ENCODE results near the gene TBC1D2B.
"Not testable (repeated sequence)": the region's sequence is repeated elsewhere in the genome, so short reads cannot be mapped to it uniquely, and the experiment has no call there.

TBC1D2B gene

GRCh38 chr15:77988347-77989295 lies 88.9 kb downstream of the TBC1D2B start:
- no peak for DNase-seq (ENCODE audit: low spot score)

- DNase-seq (ENCODE audit: low spot score), result not testable (repeated sequence)
These were observed 89.8 kb downstream of the TBC1D2B start for GRCh38 chr15:77987765-77988136.

GRCh38 chr15:77986891-77987764 lies 90.4 kb downstream of the TBC1D2B start:
- DNase-seq (ENCODE audit: low spot score), result no peak

- DNase-seq (ENCODE audit: low spot score), result no peak
These were observed 91.5 kb downstream of the TBC1D2B start for GRCh38 chr15:77985931-77986480.

GRCh38 chr15:77985031-77985930 lies 92.2 kb downstream of the TBC1D2B start:
- DNase-seq (ENCODE audit: low spot score), result no peak

GRCh38 chr15:77984446-77984861 lies 93.1 kb downstream of the TBC1D2B start:
- DNase-seq (ENCODE audit: low spot score), result no peak

GRCh38 chr15:77983708-77984445 lies 93.6 kb downstream of the TBC1D2B start:
- DNase-seq (ENCODE audit: low spot score), result no peak

- DNase-seq (ENCODE audit: low spot score), result no peak
These were observed 94.3 kb downstream of the TBC1D2B start for GRCh38 chr15:77983091-77983707.

GRCh38 chr15:77982127-77982490 lies 95.4 kb downstream of the TBC1D2B start:
- DNase-seq (ENCODE audit: low spot score), result no peak

GRCh38 chr15:77981281-77982126 lies 96.0 kb downstream of the TBC1D2B start:
- DNase-seq (ENCODE audit: low spot score), result no peak

- DNase-seq (ENCODE audit: low spot score), result not testable (repeated sequence)
These were observed 96.8 kb downstream of the TBC1D2B start for GRCh38 chr15:77980674-77981073.

GRCh38 chr15:77980098-77980497 lies 97.4 kb downstream of the TBC1D2B start:
- DNase-seq (ENCODE audit: low spot score), result no peak

GRCh38 chr15:77979157-77979556 lies 98.4 kb downstream of the TBC1D2B start:
- not testable (repeated sequence) for DNase-seq (ENCODE audit: low spot score)

- DNase-seq (ENCODE audit: low spot score), result not testable (repeated sequence)
These were observed 98.8 kb downstream of the TBC1D2B start for GRCh38 chr15:77978759-77979145.

- not testable (repeated sequence) for DNase-seq (ENCODE audit: low spot score)
These were observed 99.4 kb downstream of the TBC1D2B start for GRCh38 chr15:77977903-77978758.

- not testable (repeated sequence) for DNase-seq (ENCODE audit: low spot score)
These were observed 100.6 kb downstream of the TBC1D2B start for GRCh38 chr15:77976760-77977525.

GRCh38 chr15:77976095-77976450 lies 101.4 kb downstream of the TBC1D2B start:
- not testable (repeated sequence) for DNase-seq (ENCODE audit: low spot score)
